IPS DF 6.9 (cell line): ENCODE results near the gene UBE2QL1.

Experiments
- DNase-seq: peaks from one replicate; pipeline ENCODE4 v3.0.0-alpha.2; 2013; ENCODE audit warnings: low read depth, low spot score
- H3K27ac ChIP-seq: one replicate; pipeline ENCODE4 v1.5.1; 2013; ENCODE audit warnings: low read length, control low read depth
- H3K27me3 ChIP-seq: 2 replicates; pipeline ENCODE4 v1.6.1; 2013; ENCODE audit warnings: mild to moderate bottlenecking, low read length; ENCODE audit not compliant: control insufficient read depth, insufficient read depth
- H3K36me3 ChIP-seq: 2 replicates; pipeline ENCODE4 v1.6.1; 2013; ENCODE audit warnings: low read length; ENCODE audit not compliant: control insufficient read depth, insufficient read depth
- H3K4me1 ChIP-seq: 2 replicates; pipeline ENCODE4 v1.6.1; 2013; ENCODE audit warnings: low read length; ENCODE audit not compliant: control insufficient read depth, insufficient read depth
- H3K4me3 ChIP-seq: 2 replicates; pipeline ENCODE4 v1.5.1; 2013; ENCODE audit warnings: mild to moderate bottlenecking, low read length
- H3K9me3 ChIP-seq: 2 replicates; pipeline ENCODE4 v1.6.1; 2013; ENCODE audit warnings: low read length, inconsistent platforms; ENCODE audit not compliant: control insufficient read depth, insufficient read depth
- WGBS: extraction: QIAGEN DNeasy Blood & Tissue Kit; methylation state at CpG from one replicate; pipeline ENCODE4 v1.1.7; 2013; ENCODE audit warnings: mixed read lengths, missing lambda C conversion rate; ENCODE audit not compliant: insufficient read length, insufficient coverage; 5-methylcytosine and 5-hydroxymethylcytosine counted together

Gene UBE2QL1

GRCh38 chr5:6427694-6428093 is 21.0 kb upstream of the UBE2QL1 start:
- DNase-seq, result no peak
- WGBS, result no CpG with 5 or more reads among the region's 4 CpGs
- no peak overlapping the region for H3K27ac ChIP-seq

GRCh38 chr5:6430418-6431028 is 18.1 kb upstream of the UBE2QL1 start:
- no peak overlapping the region for H3K27ac ChIP-seq
- no peaks in the 10 kb centered on the region for H3K36me3 ChIP-seq
- H3K4me1 ChIP-seq, result no peaks in the 10 kb centered on the region; the same call in 1 of the 2 replicates
- H3K27me3 ChIP-seq, result no peaks in the 10 kb centered on the region
- no peak overlapping the region for H3K4me3 ChIP-seq
- H3K9me3 ChIP-seq, result no peaks in the 10 kb centered on the region
- no peak for DNase-seq
- WGBS, result no CpG with 5 or more reads among the region's 10 CpGs

More at GRCh38 chr5:6427694-6428093, 21.0 kb upstream of the UBE2QL1 start:
- no peak overlapping the region for H3K4me3 ChIP-seq
- no peaks in the 10 kb centered on the region for H3K36me3 ChIP-seq
- no peaks in the 10 kb centered on the region; the same call in 1 of the 2 replicates for H3K4me1 ChIP-seq
- H3K9me3 ChIP-seq, result no peaks in the 10 kb centered on the region
- H3K27me3 ChIP-seq, result no peaks in the 10 kb centered on the region

- Histone ChIP-seq H3K27ac (no peak overlapping the region), H3K4me1 (no peaks in the 10 kb centered on the region; the same call in 1 of the 2 replicates), H3K36me3 (no peaks in the 10 kb centered on the region), H3K4me3 (no peak overlapping the region), H3K27me3 (no peaks in the 10 kb centered on the region), H3K9me3 (no peaks in the 10 kb centered on the region)
- no CpG with 5 or more reads among the region's 6 CpGs for WGBS
- DNase-seq, result no peak
Observed at GRCh38 chr5:6431214-6432195, 17.2 kb upstream of the UBE2QL1 start.

- WGBS, result no CpG with 5 or more reads among the region's 9 CpGs
Observed at GRCh38 chr5:6432206-6432605, 16.5 kb upstream of the UBE2QL1 start.

GRCh38 chr5:6434731-6435130 is 13.9 kb upstream of the UBE2QL1 start:
- Histone ChIP-seq H3K4me3 (no peak overlapping the region), H3K4me1 (no peaks in the 10 kb centered on the region; the same call in 1 of the 2 replicates), H3K27me3 (no peaks in the 10 kb centered on the region; the same call in 1 of the 2 replicates), H3K9me3 (no peaks in the 10 kb centered on the region), H3K36me3 (no peaks in the 10 kb centered on the region), H3K27ac (no peak overlapping the region)
- DNase-seq, result no peak
- no CpG with 5 or more reads among the region's 14 CpGs for WGBS

More at GRCh38 chr5:6432206-6432605, 16.5 kb upstream of the UBE2QL1 start:
- no peaks in the 10 kb centered on the region; the same call in 1 of the 2 replicates for H3K4me1 ChIP-seq
- no peak overlapping the region for H3K4me3 ChIP-seq
- no peaks in the 10 kb centered on the region for H3K27me3 ChIP-seq
- no peaks in the 10 kb centered on the region for H3K9me3 ChIP-seq
- no peak overlapping the region for H3K27ac ChIP-seq
- H3K36me3 ChIP-seq, result no peaks in the 10 kb centered on the region
- DNase-seq, result no peak

GRCh38 chr5:6435356-6435755 is 13.3 kb upstream of the UBE2QL1 start:
- Histone ChIP-seq H3K27me3 (no peaks in the 10 kb centered on the region; the same call in 1 of the 2 replicates), H3K9me3 (no peaks in the 10 kb centered on the region), H3K4me1 (no peaks in the 10 kb centered on the region; the same call in 1 of the 2 replicates), H3K4me3 (no peak overlapping the region), H3K27ac (no peak overlapping the region), H3K36me3 (no peaks in the 10 kb centered on the region)
- DNase-seq, result no peak
- WGBS, result no CpG with 5 or more reads among the region's 8 CpGs

GRCh38 chr5:6436715-6437331 is 11.8 kb upstream of the UBE2QL1 start:
- H3K4me1 ChIP-seq, result no peaks in the 10 kb centered on the region
- WGBS, result no CpG with 5 or more reads among the region's 4 CpGs
- no peaks in the 10 kb centered on the region for H3K36me3 ChIP-seq
- H3K27me3 ChIP-seq, result no peaks in the 10 kb centered on the region; the same call in 1 of the 2 replicates
- no peak for DNase-seq
- no peak overlapping the region for H3K4me3 ChIP-seq
- H3K27ac ChIP-seq, result no peak overlapping the region
- no peaks in the 10 kb centered on the region for H3K9me3 ChIP-seq

GRCh38 chr5:6439588-6440550 is 8.8 kb upstream of the UBE2QL1 start:
- Histone ChIP-seq H3K27ac (no peak overlapping the region), H3K4me1 (no peaks in the 10 kb centered on the region), H3K36me3 (no peaks in the 10 kb centered on the region), H3K4me3 (no peak overlapping the region), H3K27me3 (no peaks in the 10 kb centered on the region; the same call in 1 of the 2 replicates), H3K9me3 (no peaks in the 10 kb centered on the region)
- no peak for DNase-seq
- WGBS, result no CpG with 5 or more reads among the region's 5 CpGs

GRCh38 chr5:6442333-6442732 is 6.3 kb upstream of the UBE2QL1 start:
- Histone ChIP-seq H3K27me3 (no peaks in the 10 kb centered on the region; the same call in none of the 2 replicates), H3K36me3 (no peaks in the 10 kb centered on the region), H3K27ac (no peak overlapping the region), H3K4me1 (no peaks in the 10 kb centered on the region), H3K4me3 (no peak overlapping the region), H3K9me3 (no peaks in the 10 kb centered on the region)
- WGBS, result no CpG with 5 or more reads among the region's 2 CpGs
- no peak for DNase-seq
